ENCODE data around the gene FOXL2. TPM values are rescaled to one million over a fixed set of nuclear protein-coding genes. Genes with fewer than 3 reads are reported as not detected.

FOXL2 gene
- total and polyA plus RNA-seq, 10 of the 15 experiments (the other 5 are each of a cell fraction or from before 2014, with no cell fraction given): not detected

- CTCF ChIA-PET: interaction anchor here (0.6 to 2.7 kb wide), 5 partner anchors 10 to 381 kb away, joined by 3 to 9 read pairs (median 3); no protein-coding TSS in a partner anchor
- RAD21 ChIA-PET (ENCODE audit: unreplicated experiment): no interaction called here
- intact Hi-C loops (cut with micrococcal nuclease; ENCODE audit: unreplicated experiment): loop anchor here (1.0 to 10.0 kb wide), 3 partner anchors 153 to 388 kb away; no protein-coding TSS in a partner anchor
- Histone ChIP-seq H3K4me2 (ENCODE audit: control insufficient read depth, insufficient read depth) (no peak overlapping the region), H3K79me2 (ENCODE audit: control insufficient read depth, insufficient read depth, low read length) (no peaks in the 10 kb centered on the region), H3K27ac (ENCODE audit: control insufficient read depth, insufficient read depth) (no peak overlapping the region), H3K9me3 (replicated peaks; ENCODE audit: control insufficient read depth, insufficient read depth, low read length) (no peaks in the 10 kb centered on the region; the same call in 2 of the 3 replicates), H4K20me1 (ENCODE audit: control insufficient read depth, insufficient read depth) (no peaks in the 10 kb centered on the region), H3K4me3 (no peak overlapping the region), H3K27me3 (replicated peaks in 1 of 2; ENCODE audit: control insufficient read depth in 2 of 2, insufficient read depth in 2 of 2, low read length in 1 of 2) (peaks cover 23 to 53% of the 10 kb centered on the region in 2 experiments), H3K9ac (ENCODE audit: control insufficient read depth, insufficient read depth, low read length) (no peak overlapping the region), H3K36me3 (ENCODE audit: control insufficient read depth in 2 of 2, insufficient read depth in 2 of 2, low read length in 1 of 2) (no peaks in the 10 kb centered on the region), H3K4me1 (ENCODE audit: control insufficient read depth, insufficient read depth, low read length) (no peaks in the 10 kb centered on the region), H2AFZ (ENCODE audit: control insufficient read depth, low read depth, low read length) (no peak overlapping the region)
- no peak for FAIRE-seq
- no TSS peak for BruUV-seq (replicated peaks)
- no peak for DNase-seq (ENCODE audit: low read depth, low spot score)
- WGBS (ENCODE audit: insufficient coverage, insufficient replicate concordance, low lambda C conversion rate, missing lambda C conversion rate): 23% methylated on average over 7 of the region's 7 CpGs
- no peak for TF ChIP-seq PML (IDR thresholded peaks at IDR 0.05; ENCODE audit: low read length)
- TF ChIP-seq GABPA (IDR thresholded peaks at IDR 0.05; ENCODE audit: low read depth): no peak
- no peak for TF ChIP-seq HDGF (IDR thresholded peaks at IDR 0.05)
- peak; percentile 42 to 57 (median 46) for TF ChIP-seq CTCF (IDR thresholded peaks at IDR 0.05 in 2 of 3, conservative IDR thresholded peaks at IDR 0.05 in 1 of 3; ENCODE audit: control insufficient read depth in 2 of 3, extremely low read depth in 1 of 3, insufficient read depth in 1 of 3, low read depth in 3 of 3, low read length in 3 of 3)
- peak; percentile 27; the same call in 1 of the 2 replicates for TF ChIP-seq SMC3 (IDR thresholded peaks at IDR 0.05; ENCODE audit: borderline replicate concordance, low read length)
- POLR2A ChIA-PET: no interaction called here
- in situ Hi-C loops (cut with MboI): loop anchor here (25.0 kb wide), 1 partner anchor 1179 kb away; the partner anchor contains the start of gene SOX14
- SMC1A ChIA-PET (ENCODE audit: uncharacterized antibody, unreplicated experiment): no interaction called here
- ATAC-seq: peak; percentile 61
Measured at GRCh38 chr3:138941259-138941885, 5.6 kb downstream of the FOXL2 start.
